ENCODE results near the gene APLF.
"Not testable (repeated sequence)": the region's sequence is repeated elsewhere in the genome, so short reads cannot be mapped to it uniquely, and the experiment has no call there.

Gene APLF

DNA sequence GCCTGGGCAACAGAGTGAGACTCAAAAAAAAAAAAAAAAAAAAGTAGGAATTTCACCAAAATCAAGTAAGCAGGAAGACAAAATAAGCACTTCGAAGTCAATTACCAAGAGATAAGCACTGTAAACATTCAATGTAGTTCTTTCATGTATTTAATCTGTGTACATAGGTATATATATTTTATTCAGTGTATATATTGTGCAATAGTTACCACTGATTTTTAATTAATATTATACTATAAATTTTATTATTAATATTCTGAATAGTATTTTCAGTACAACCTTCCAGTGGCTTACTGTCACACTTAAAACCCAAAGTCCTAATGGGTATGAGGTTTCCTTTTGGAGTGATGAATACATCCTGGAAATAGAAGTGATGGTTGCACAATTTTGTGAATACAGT is 9.1 kb downstream of the APLF start:
- no peak for DNase-seq

DNA sequence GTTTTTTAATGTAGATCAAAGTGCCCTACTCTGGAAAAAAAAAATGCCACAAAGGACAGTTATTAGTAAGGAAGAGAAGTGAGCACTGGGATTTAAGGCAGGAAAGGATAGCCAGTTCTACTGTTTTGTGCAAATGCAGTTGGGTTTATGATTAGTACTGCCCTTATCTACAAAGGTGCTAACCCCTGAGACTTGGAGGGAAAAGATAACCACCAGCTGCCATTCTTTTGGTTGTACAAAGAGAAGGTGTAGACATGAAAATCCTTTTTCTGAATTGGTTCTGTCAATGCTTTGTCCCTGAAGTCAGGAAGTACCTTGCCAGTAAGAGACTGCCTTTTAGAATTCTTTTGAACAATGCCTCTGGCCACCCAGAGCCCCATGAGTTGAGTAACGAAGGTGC is 11.3 kb downstream of the APLF start:
- no peak for DNase-seq

DNA sequence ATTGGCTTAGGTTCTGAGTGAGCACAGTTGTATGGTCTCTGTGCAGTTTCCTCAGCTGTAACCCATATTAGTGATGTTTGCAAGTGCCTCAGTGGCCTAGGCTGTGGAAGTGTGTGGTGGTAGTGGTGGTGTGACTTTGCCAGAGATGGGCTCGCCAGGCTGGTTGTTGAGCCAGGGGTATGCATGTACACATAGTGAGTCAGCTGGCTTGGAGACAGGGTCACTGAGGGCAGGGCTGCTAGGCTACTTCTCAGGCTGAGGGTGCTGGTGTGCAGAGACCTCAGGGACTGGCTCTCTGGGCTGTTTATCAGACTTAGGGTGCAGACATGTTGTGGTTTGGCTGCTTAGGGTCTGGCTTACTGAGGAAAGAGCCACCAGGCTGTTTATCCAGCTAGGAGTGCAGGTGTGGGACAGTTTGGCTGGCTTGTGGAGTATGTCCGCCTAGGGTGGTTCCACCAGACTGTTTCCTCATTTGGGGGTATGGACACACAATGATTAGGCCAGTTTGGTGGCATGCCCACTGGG is 15.0 kb downstream of the APLF start:
- DNase-seq: no peak

DNA sequence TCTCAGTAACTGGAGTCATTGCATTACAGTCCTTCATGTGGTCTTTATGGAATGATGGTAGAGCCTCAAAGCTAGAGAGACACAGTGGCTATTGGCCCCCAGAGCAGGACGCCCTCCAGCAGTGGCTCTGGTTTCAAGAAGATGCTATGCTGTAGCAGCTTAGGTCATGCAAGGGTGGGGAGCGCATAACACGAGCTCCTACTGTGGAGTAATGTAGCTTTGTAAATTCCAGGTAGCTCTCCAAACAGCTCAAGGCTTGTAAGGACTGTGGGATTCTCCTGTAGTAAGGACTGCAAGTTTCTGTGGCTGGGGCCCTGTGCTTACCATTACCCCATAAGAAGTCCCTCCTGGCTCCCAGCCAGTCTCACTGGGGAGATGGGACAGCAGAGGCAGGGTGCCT is 15.6 kb downstream of the APLF start:
- no peak for DNase-seq

DNA sequence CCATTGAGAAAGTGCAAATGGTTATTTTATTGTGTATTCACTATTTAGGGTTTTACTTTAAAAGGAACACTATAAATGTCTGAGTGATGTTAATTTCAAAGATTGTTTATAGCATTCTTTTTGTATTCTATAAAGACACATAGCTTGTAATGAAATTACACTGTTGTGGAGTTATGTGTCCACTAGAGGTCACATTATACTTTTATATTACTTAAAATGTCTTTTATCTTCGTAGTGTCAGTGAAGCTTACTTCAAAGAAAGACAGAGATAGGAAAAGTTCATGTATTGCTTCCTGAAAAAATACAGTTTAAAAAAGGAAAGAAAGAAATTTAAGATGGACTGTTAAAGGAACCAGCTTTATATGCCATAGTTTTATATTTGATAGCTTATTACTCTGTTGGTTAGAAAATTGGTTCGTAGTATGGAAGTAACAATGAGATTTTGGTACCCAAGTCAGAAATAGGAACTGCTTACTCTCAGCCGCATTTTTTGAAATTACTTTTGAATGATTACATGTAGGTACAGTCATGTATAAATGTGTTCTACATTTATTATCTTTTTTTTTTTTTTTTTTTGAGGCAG is 20.5 kb downstream of the APLF start:
- peak in 1 of 5 donors; percentile 29 for DNase-seq

DNA sequence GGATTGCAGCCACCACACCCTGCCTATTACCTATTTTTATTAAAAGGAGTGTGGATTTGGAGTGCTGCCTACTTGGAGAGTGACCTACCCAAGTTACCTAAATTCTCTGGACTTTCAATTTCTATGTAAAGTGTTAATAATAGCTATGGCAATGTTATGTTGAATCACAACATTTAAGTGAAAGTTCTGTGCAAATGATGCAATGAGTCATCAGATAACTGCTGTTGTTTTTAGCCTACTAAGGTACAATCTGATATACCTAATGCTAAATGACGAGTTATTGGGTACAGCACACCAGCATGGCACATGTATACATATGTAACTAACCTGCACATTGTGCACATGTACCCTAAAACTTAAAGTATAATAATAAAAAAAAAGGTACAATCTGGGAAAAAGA is 21.2 kb downstream of the APLF start:
- peak in 1 of 5 donors; percentile 11 for DNase-seq

DNA sequence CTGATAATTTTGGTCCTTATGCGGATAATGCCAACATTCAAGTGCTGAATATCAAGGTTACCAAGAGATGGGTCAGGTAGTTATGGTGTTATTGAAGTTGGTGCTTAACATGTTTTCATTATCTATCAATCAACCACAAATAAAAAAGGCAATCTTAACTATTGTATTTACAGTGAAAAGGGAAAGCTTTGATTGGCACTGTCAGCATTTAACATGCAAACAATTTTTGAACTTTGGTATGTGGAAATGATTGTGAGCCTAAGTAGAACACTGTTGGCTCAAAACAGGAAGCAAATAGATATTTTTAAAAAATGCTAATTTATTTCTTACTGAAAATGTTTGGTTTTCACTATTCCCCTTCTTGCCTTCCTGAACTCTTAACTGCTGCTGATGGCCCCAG is 21.9 kb downstream of the APLF start:
- DNase-seq: no peak

DNA sequence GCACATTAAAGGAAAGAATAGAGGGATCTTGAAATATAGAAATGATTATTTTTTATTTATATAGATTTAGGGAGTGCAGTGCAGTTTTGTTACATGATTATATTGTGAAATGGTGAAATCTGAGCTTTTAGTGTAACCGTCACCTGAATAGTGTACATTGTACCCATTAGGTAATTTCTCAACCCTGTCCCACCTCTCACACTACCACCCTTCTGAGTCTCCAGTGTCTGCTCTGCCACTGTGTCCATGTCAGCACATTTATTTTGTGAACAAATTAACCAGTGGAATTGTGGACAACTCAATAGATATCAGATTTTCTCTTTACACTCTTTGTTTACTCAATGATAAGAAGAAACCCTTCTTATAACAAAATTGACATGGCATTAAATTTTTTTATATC is 24.2 kb downstream of the APLF start:
- no peak for DNase-seq

DNA sequence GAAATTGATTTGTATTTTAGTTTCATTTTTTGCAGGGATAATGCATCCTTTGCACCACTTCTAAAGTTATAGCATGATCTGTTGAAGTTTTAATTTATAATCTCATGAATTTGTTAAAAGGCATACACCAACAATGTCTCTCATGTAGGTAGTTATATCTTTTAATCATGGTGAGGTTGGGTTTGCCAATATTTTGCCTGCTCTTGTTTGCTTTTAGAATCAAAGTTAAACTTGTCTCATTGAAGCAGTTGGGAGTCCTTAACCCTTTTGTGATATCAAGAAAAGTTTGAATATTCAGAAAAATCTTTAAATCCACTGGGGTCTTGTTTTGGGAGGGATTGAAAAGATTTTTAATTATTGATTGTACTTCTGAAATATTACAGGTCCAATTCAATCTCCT is 31.7 kb downstream of the APLF start:
- DNase-seq: no peak

DNA sequence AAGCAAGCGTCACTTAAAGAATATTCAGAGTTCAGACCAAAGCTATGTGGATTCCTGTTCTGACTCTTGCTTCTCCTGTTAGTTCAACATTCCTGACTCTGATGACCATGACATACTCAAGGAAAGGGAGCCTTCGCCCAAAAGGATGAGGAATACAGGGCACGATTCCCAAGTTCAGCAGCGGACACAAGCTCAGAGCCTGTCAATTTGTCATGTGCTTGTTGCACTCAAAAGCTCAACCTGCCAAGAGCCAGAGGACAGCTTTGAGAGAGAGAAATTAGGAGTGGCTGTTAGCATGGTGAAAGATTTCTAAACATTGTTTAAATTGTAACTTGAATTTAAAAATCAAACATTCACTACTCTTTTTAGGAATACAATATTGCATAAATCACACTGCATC is 33.3 kb downstream of the APLF start:
- no peak for DNase-seq

DNA sequence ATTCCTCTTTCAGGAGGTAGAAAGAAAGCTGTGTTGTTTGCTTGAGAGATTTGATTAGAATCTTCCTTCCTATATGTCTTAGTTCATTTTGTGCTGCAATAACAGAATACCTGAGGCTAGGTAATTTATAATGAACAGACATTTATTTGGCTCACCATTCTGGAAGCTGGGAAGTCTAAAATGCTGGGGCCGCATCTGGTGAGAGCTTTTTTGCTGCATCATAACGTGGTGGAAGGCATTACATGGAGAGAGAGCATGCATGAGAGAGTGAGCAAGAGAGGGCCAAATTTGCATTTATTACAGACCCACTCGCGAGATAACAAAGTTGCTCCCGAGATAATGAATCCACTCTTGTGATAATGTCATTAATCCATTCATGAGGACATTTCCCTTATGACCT is 34.4 kb downstream of the APLF start:
- DNase-seq: no peak

DNA sequence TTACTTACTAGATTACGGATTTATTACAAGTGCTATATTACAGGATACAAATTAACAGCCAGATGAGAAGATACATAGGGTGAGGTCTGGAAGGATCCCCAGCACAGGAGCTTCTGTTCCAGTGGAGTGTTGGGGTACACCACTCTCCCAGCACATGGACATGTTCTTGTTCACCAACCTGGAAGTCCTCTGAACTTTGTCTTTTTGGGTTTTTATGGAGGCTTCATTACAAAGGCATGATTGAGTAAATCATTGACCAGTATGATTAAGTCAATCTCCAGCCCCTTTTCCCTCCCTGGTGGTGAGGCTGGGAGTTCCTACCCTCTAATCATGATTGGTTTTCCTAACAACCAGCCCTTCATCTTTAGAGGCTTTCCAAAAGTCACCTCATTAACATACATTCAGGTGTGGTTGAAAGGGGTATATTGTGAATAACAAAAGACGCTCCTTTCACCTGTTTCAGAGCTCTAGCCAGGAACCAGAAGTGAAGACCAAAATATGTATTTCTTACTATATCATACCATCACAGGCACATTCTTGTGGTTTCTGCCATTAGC is 38.3 kb downstream of the APLF start:
- DNase-seq: no peak

DNA sequence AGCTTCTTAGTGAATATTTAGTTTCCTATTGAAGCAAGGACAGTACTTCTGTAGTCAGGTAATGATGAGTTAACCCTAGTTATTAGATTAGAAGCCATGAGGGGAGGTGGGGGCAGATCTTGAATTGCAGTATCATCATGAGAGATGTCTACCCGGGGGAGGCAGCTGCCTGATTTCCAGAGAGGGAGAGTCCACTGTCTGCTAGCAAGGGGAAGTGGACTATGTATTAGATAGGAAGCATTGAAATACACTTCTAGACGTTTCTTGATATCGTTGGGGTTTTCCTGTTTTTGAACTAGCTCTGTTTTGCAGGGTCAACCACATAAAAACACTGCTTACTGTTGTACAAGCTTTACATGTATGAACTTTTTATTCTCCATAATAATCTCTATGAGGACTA is 38.8 kb downstream of the APLF start:
- no peak for DNase-seq

DNA sequence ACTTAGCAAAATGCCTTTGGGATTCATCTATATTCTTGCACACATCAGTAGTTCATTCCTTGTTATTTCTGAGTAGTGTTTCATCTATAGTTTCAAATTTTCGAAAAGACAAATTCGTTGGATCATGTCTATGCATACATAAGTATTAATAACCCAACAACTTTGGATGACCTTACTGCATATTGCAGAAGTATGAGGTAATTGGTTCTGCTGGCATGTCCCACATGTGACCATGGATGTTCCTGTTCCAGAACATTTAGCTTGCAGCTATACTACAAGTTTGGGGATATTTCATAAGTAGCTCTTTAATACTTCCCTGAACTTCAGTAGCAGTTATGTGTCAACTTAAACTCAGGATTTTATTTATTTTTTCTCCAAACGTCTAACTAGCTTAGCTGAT is 44.9 kb downstream of the APLF start:
- DNase-seq: no peak

DNA sequence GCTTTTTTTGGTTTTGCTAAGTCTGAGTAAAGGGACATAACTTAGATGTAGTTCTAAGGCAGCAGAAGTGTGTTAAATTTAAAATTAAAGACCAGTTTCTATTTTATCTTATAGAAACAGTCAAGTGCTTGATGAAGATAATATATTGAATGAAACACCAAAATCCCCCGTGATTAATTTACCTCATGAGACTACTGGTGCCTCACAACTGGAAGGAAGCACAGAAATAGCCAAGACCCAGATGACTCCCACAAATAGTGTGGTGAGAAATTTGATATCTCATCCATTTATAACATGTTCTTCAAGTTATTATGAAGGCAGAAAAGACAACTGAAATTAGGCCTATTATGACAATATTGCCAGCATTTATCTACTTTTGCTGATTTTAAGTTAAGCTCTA is 45.6 kb downstream of the APLF start:
- DNase-seq: no peak

DNA sequence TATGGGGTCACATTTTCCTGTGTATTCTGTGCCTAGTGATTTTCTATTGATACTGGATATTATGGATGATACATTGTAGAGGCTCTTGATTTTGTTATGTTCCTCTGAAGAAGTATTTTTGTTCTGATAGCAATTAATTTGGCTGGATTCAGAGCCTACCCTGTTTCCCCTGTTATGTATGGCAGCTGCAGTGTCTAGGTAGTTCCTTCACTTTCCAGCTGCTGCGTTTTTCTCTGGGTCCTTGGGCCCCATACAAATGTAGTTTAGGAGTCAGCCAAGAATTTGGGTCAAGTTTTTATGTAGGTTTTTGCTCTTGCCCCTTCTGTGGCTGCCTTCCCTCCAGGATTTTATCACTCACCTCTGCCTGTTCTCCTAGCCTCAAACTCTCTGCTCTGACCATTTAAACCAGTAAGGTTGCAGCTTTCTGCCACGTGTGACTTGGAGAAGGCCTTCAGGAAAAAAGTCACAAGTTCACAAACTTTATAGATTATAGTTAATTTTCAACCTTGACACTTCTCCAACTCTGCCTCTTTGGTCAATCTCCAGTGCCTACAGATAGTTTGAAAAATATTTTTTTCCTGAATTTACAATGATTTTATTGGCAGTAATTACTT is 47.0 kb downstream of the APLF start:
- DNase-seq: no peak

DNA sequence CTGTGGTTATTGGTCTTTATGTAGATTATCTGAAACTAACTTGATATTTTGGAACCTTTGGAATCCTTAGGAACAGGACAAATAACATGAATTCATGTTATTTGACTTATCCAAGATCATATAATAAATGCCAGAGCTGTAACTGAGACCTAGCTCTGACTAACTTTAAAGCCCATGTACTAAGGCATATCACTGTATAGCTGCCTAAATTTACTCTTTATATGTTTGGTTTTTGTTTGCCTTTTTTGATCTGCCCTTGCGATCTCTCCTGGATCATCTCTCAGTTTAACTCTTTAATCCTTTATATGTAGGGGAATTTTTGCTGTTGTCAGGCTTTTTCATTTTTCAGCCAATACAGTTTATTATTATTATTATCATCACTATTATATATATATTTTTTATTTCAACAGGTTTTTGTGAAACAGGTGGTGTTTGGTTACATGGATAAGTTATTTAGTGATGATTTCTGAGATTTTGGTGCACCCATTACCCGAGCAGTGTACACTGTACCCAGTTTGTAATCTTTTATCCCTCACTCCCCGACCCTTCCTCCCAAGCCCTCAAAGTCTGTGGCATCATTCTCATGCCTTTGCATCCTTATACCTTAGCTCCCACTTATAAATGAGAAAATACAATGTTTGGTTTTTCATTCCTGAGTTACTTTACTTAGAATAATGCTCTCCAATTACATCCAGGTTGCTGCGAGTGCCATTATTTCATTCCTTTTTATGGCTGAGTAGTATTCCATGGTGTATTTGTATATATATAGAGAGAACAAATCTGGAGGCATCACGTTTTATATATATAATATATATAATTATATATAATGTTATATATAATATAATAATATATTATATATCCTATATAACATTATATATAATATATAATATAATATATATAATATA is 48.9 kb downstream of the APLF start:
- peak in 1 of 5 donors; percentile 10 for DNase-seq

DNA sequence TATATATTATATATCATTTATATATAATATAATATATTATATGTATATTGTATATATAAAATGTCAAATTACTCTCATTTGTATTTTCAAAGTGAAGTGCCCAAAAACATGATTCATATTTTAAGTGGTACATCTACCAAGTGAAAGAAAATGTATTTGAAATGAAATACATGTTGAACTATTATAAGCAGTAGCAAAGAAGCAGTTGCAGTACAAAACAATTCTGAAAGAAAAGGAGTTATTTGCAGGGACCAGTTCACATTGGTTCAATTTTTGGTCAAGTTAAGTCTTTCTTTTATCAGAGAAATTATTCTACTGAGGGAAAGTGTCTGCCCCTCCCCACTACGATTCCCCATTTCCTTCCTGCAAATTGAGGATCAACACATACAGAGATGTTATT is 51.9 kb downstream of the APLF start:
- no peak for DNase-seq

DNA sequence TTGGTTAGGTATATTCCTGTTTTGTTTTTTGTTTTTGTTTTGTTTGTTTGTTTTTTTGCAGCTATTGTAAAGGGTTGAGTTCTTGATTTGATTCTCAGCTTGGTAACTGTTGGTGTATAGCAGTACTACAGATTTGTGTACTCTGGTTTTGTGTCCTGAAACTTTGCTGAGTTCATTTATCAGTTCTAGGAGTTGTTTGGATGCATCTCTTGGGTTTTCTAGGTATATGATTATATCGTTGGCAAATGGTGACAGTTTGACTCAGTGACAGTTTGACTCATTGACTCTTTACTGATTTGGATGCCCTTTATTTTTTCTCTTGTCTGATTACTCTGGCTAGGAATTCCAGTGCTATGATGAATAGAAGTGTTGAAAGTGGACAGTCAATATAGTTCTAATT is 53.7 kb downstream of the APLF start:
- DNase-seq: peak in 1 of 5 donors; percentile 60

DNA sequence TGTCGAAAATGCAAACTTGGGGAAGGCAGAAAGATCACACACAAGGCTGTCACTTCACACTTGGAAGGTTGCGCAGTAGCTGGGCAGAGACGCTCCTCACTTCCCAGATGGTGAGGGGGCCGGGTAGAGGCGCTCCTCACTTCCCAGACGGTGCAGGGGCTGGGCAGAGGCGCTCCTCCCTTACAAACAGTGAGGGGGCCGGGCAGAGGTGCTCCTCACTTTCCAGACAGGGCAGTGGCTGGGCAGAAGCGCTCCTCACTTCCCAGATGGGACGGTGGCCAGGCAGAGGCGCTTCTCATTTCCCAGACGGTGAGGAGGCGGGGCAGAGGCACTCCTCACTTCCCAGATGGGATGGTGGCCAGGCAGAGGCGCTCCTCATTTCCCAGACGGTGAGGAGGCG is 59.6 kb downstream of the APLF start:
- not testable (repeated sequence) for DNase-seq

DNA sequence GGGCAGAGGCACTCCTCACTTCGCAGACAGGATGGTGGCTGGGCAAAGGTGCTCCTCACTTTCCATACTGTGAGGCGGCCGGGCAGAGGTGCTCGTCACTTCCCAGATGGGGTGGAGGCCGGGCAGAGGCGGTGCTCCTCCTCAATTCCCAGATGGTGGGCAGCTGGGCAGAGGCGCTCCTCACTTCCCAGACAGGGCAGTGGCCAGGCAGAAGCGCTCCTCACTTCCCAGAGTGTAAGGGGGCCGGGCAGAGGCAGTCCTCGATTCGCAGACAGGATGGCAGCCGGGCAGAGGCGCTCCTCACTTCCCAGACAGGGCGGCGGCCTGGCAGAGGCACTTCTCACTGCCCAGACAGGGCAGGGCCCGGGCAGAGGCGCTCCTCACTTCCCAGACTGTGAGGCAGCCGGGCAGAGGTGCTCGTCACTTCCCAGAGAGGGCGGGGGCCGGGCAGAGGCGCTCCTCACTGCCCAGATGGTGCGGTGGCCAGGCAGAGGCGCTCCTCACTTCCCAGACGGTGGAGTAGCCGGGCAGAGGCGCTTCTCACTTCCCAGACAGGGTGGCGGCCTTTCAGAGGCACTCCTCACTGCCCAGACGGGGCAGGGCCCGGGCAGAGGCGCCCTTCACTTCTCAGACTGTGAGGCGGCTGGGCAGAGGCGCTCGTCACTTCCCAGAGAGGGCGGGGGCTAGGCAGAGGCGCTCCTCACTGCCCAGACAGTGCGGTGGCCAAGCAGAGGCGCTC is 60.1 kb downstream of the APLF start:
- not testable (repeated sequence) for DNase-seq

DNA sequence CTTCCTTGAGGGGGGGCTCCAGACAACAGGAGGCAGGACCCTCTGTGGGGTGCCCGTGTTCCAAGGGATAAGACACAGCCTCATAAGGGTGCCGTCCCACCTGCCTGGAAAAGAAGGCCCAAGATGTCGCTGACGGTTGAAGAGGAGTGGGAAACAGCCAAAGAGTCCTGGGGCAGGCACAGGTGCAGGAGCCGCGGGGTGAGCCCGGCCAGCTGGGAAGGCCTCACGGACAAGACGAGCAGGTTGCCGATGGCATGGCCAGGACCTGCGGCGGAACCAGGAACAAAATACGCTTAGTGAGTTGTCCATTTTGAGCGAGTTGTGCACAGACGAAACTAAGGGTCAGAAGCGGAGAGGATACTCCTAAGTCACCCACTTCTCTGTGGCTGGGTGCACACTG is 61.8 kb downstream of the APLF start:
- DNase-seq: not testable (repeated sequence)

DNA sequence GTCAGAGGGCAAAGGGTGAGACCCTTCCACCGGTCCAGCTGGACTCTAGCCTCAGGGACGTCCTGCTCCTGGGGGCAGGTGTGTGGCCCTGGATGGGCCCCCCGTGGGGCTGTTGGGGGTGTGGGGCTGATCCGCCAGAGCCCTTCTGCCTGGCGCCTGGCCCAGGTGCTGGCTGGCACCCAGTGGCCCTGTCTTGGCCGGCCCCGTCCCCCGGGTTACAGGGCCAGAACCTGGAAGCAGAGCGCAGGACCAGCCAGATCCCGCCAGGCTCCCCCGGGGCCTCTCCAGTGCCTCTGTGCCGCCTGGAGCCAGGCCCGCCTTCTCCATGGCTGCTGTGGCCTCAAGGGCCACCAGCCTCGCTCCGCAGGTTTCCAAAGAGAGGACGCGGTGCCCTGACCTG is 62.3 kb downstream of the APLF start:
- not testable (repeated sequence) for DNase-seq
